HepG2 (cell line): ENCODE results near the gene RAB1B. TPM values are rescaled to one million over a fixed set of nuclear protein-coding genes. Genes with fewer than 3 reads are reported as not detected.

Experiments used
- ATF7 ChIP-seq, 2 experiments: fragments of 450-650 bp in 1 of 2; sonication (generic) in 1 of 2; formaldehyde crosslinking in 1 of 2; IDR thresholded peaks; 2 replicates each; pipeline versions ENCODE4 v1.4.0 to v1.6.1; 2016 to 2020; ENCODE audit warnings: antibody characterized with exemption in 1 of 2, mild to moderate bottlenecking in 1 of 2, missing genetic modification reagents in 1 of 2
- CENPT ChIP-seq: sonication (generic); formaldehyde crosslinking; IDR thresholded peaks from 2 replicates; pipeline ENCODE4 v1.8.0; 2022; ENCODE audit warnings: low read depth, mild to moderate bottlenecking, moderate library complexity, missing genetic modification reagents
- HNF4A ChIP-seq: sonication (generic); formaldehyde crosslinking; IDR thresholded peaks from 2 replicates; pipeline ENCODE4 v1.4.0; 2020; ENCODE audit warnings: missing genetic modification reagents
- KLF15 ChIP-seq: sonication (generic); formaldehyde crosslinking; IDR thresholded peaks from 2 replicates; pipeline ENCODE4 v1.8.1; 2023; ENCODE audit warnings: borderline replicate concordance, mild to moderate bottlenecking, inconsistent platforms, missing genetic modification reagents, mixed read lengths
- MIER3 ChIP-seq: IDR thresholded peaks from 2 replicates; pipeline ENCODE4 v1.6.1; 2016; ENCODE audit warnings: missing compliant biosample characterization, borderline replicate concordance
- PLSCR1 ChIP-seq: sonication (generic); formaldehyde crosslinking; IDR thresholded peaks from 2 replicates; pipeline ENCODE4 v1.5.0; 2020; ENCODE audit warnings: missing genetic modification reagents, mild to moderate bottlenecking, borderline replicate concordance
- SNAI1 ChIP-seq: sonication (generic); formaldehyde crosslinking; IDR thresholded peaks from 2 replicates; pipeline ENCODE4 v1.5.0; 2020; ENCODE audit warnings: mild to moderate bottlenecking, missing genetic modification reagents, borderline replicate concordance
- YY1 ChIP-seq: IDR thresholded peaks from 2 replicates; pipeline ENCODE4 v1.6.1; 2011; ENCODE audit warnings: low read length, low read depth, moderate library complexity, mild to moderate bottlenecking; ENCODE audit not compliant: insufficient read depth, insufficient replicate concordance
- ZBTB43 ChIP-seq: sonication (generic); formaldehyde crosslinking; conservative IDR thresholded peaks from 2 replicates; pipeline ENCODE4 v1.4.0; 2020; ENCODE audit warnings: missing genetic modification reagents
- ZNF276 ChIP-seq: sonication (generic); formaldehyde crosslinking; IDR thresholded peaks from 2 replicates; pipeline ENCODE4 v1.4.0; 2020; ENCODE audit warnings: mild to moderate bottlenecking, low read depth, missing genetic modification reagents
- ZNF598 ChIP-seq: sonication (generic); formaldehyde crosslinking; IDR thresholded peaks from 2 replicates; pipeline ENCODE4 v1.5.1; 2020; ENCODE audit warnings: mild to moderate bottlenecking, missing genetic modification reagents, borderline replicate concordance
- ZNF709 ChIP-seq: sonication (generic); formaldehyde crosslinking; IDR thresholded peaks from 2 replicates; pipeline ENCODE4 v1.5.0; 2020; ENCODE audit warnings: mild to moderate bottlenecking, missing genetic modification reagents
- polyA plus RNA-seq, 8 experiments: library from polyadenylated mRNA; depleted of rRNA in 3 of 8; stranded (reverse) in 7 of 8; unstranded in 1 of 8; fragments of >200 nt; fragmentation: Illumina TruSeq in 4 of 8; extraction: Trizol in 4 of 8; gene quantifications; 2 replicates each; pipeline versions ENCODE4 v1.2.1 to v1.2.3, GENCODE V29; 2011 to 2016; ENCODE audit warnings: low read depth in 4 of 8, missing spikeins in 1 of 8, mixed read lengths in 1 of 8; ENCODE audit not compliant: insufficient read depth in 1 of 8
- total RNA-seq, 5 experiments: library from RNA; depleted of rRNA; stranded (reverse); fragments of >200 nt; fragmentation: Illumina TruSeq; extraction: Trizol; gene quantifications; 2 replicates each; pipeline ENCODE4 v1.2.3, GENCODE V29; 2016; ENCODE audit warnings: low read depth in 1 of 5
- TF ChIP-seq, protein P1 (sequence below): sonication (generic); formaldehyde crosslinking; IDR thresholded peaks from 2 replicates; pipeline ENCODE4 v1.4.0; 2020; ENCODE audit warnings: mild to moderate bottlenecking, missing genetic modification reagents
- TF ChIP-seq, protein P2 (sequence below): sonication (generic); formaldehyde crosslinking; IDR thresholded peaks from 2 replicates; pipeline ENCODE4 v1.5.1; 2020; ENCODE audit warnings: missing genetic modification reagents, mild to moderate bottlenecking, borderline replicate concordance

The RAB1B gene
- total and polyA plus RNA-seq, 2 of the 13 experiments (the other 11 are each of a cell fraction or from before 2014, with no cell fraction given) = 77.9 to 87.9 TPM

- TF ChIP-seq ZBTB43 = no peak
- TF ChIP-seq HNF4A (CRISPR knock-in tag) = 0 out of 2 replicates have a peak, but pooled peaks have one; percentile 1
- no peak for TF ChIP-seq MIER3 (CRISPR knock-in tag)
- no peak for TF ChIP-seq KLF15 (CRISPR knock-in tag)
- TF ChIP-seq CENPT = peak; percentile 39; the same call in 1 of the 2 replicates
- peak; percentile 31 for TF ChIP-seq YY1
- TF ChIP-seq, protein P1, sequence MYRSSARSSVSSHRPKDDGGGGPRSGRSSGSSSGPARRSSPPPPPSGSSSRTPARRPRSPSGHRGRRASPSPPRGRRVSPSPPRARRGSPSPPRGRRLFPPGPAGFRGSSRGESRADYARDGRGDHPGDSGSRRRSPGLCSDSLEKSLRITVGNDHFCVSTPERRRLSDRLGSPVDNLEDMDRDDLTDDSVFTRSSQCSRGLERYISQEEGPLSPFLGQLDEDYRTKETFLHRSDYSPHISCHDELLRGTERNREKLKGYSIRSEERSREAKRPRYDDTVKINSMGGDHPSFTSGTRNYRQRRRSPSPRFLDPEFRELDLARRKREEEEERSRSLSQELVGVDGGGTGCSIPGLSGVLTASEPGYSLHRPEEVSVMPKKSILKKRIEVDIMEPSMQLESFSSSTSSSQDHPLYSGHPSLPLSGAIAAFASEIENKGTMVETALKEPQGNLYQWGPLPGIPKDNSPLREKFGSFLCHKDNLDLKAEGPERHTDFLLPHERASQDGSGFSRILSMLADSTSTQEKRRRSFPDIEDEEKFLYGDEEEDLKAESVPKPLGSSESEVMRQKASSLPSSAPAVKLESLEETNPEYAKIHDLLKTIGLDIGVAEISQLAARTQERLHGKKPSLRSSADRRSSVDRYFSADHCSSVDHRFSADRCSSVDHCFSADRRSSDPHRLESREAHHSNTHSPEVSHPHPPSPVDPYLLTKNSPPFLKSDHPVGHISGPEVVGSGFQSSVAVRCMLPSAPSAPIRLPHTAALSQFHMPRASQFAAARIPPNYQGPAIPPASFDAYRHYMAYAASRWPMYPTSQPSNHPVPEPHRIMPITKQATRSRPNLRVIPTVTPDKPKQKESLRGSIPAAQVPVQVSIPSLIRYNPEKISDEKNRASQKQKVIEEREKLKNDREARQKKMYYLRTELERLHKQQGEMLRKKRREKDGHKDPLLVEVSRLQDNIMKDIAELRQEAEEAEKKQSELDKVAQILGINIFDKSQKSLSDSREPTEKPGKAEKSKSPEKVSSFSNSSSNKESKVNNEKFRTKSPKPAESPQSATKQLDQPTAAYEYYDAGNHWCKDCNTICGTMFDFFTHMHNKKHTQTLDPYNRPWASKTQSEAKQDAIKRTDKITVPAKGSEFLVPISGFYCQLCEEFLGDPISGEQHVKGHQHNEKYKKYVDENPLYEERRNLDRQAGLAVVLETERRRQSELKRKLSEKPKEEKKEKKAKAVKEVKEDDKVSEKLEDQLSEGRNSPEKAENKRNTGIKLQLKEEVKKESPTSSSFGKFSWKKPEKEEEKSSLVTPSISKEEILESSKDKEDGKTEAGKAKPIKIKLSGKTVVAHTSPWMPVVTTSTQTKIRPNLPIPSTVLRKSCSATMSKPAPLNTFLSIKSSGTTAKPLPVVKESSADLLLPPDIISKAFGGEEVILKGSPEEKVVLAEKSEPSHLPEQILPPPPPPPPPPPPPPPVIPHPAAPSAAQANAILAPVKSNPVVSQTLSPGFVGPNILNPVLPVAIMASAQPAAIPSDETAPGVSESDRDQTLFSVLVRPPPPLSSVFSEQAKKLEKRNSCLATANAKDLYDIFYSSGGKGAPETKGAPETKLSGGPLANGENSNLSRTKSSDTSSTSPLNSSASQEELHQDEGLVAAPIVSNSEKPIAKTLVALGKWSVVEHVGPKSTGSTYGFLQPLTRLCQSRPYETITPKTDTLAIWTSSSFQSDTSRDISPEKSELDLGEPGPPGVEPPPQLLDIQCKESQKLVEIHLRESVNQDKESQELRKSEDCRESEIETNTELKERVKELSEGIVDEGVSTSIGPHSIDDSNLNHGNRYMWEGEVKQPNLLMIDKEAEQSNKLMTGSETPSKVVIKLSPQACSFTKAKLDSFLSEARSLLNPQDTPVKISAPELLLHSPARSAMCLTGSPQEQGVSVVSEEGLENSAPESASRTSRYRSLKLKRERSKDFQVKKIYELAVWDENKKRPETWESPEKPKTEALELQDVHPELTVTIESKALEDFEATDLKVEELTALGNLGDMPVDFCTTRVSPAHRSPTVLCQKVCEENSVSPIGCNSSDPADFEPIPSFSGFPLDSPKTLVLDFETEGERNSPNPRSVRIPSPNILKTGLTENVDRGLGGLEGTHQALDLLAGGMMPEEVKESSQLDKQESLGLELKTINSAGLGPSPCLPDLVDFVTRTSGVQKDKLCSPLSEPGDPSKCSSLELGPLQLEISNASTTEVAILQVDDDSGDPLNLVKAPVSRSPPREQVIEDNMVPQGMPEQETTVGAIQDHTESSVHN (CRISPR knock-in tag) = peak; percentile 73; the same call in 1 of the 2 replicates
- no peak for TF ChIP-seq SNAI1 (CRISPR knock-in tag)
- TF ChIP-seq PLSCR1 (CRISPR knock-in tag) = no peak
- TF ChIP-seq ZNF709 (CRISPR knock-in tag) = no peak
- TF ChIP-seq ZNF598 (CRISPR knock-in tag) = 0 out of 2 replicates have a peak, but pooled peaks have one; percentile 19
- TF ChIP-seq ATF7 (IDR thresholded peaks at IDR 0.05) = no peak
- TF ChIP-seq ATF7 (CRISPR knock-in tag; IDR thresholded peaks at IDR 0.05) = peak; percentile 58; the same call in 1 of the 2 replicates
- TF ChIP-seq ZNF276 = 0 out of 2 replicates have a peak, but pooled peaks have one; percentile 72
- TF ChIP-seq, protein P2, sequence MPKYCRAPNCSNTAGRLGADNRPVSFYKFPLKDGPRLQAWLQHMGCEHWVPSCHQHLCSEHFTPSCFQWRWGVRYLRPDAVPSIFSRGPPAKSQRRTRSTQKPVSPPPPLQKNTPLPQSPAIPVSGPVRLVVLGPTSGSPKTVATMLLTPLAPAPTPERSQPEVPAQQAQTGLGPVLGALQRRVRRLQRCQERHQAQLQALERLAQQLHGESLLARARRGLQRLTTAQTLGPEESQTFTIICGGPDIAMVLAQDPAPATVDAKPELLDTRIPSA (CRISPR knock-in tag) = 0 out of 2 replicates have a peak, but pooled peaks have one; percentile 33
Observed at GRCh38 chr11:66258473-66258893, 10.0 kb upstream of the RAB1B start (continued).
